Hematopoietic multipotent progenitor cell (in vitro differentiated cells): Measurements from ENCODE around the gene SLC15A3. TPM values are rescaled to one million over a fixed set of nuclear protein-coding genes. Genes with fewer than 3 reads are reported as not detected.
"Not testable (repeated sequence)": the region's sequence is repeated elsewhere in the genome, so short reads cannot be mapped to it uniquely, and the experiment has no call there.

ENCODE experiments used
- DNase-seq, 3 donors: peaks; one replicate each; pipeline ENCODE4 v3.0.0-alpha.2; 2011 to 2015; ENCODE audit warnings: low read depth in 2 of 3, low spot score in 2 of 3
- total RNA-seq: library from RNA; depleted of rRNA; stranded (reverse); fragments of >200 nt; gene quantifications from one replicate; pipeline ENCODE4 v1.2.3, GENCODE V29; 2012

The SLC15A3 gene
- total RNA-seq, 1 donor, result 1.6 TPM

DNA sequence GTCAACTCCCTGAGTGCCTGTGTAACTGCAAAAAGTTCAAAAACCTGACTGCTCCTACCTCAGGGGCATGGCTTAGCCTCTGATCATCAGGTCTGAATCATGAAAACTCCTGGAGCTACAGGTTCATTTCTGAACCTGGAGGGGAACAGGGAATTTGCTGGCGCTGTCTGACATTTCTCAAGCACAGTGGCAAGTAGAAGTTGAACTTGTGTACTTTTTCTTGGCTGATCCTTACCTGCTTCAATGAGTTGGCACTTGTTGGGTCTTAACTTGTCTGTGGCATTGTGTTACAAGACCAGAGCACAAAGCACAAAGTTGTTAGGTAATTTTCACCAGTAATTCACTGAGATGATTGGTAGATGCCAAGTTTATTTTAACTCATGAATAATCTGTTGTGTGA, 34.7 kb downstream of the SLC15A3 start:
- DNase-seq, result no peak

DNA sequence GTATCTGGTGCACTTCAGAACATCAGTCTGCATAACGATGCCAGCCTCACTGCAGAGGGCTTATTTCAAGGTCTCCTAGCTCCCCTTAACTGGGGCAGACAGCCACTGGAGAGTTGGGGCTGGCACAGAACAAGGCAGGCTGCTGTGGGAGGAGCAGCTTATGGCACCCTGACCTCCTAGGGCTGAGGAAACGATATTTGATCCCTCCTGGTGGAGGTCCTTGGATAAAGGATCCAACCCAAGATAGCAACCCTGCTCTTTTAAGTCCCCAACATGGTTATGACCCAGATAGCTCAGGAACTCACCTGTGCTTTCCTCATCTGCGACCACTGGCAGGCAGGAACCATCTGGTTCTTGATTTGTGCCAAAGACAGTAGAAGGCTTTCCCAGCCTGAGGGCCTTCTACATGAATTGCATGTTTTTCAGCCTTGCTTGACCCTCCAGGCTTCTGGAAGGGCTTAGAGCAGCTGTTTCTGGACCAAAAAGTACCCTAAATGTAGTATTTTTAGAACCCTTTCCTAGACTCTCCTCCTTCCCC, 35.2 kb downstream of the SLC15A3 start:
- no peak for DNase-seq

DNA sequence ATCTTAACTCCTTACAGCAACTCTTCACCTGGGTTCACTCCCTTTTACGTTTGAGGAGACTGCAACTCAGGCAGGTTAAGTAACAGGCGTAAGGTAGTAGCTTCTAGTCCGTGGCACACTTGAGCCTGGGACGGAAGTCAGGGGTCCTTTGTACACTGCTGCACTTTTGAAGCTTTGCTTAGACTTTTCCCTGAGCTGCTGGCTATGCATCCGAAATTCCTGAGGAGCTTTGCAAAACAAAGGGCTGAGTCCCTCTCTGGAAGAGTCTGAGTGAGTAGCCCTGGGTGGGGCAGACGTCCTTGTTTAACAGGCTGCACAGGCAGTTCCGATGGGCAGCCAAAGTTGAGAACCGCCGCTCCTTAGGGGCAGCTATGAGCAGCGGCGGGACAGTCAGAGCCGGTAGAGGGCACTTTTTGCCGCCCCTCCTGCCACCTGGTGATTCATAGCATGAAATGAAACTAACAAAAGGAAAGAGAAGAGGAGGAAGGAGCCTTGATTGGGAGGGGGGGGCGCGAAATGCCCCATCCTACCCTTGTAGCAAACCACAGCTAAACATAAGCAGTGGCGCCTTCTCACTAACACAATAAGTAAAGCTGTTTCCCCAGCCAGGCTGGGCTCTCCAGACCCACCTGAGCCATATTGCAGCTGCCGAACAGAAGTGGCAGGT, 36.6 kb downstream of the SLC15A3 start:
- peak in 2 of 3 donors; percentile 80 to 86 for DNase-seq

DNA sequence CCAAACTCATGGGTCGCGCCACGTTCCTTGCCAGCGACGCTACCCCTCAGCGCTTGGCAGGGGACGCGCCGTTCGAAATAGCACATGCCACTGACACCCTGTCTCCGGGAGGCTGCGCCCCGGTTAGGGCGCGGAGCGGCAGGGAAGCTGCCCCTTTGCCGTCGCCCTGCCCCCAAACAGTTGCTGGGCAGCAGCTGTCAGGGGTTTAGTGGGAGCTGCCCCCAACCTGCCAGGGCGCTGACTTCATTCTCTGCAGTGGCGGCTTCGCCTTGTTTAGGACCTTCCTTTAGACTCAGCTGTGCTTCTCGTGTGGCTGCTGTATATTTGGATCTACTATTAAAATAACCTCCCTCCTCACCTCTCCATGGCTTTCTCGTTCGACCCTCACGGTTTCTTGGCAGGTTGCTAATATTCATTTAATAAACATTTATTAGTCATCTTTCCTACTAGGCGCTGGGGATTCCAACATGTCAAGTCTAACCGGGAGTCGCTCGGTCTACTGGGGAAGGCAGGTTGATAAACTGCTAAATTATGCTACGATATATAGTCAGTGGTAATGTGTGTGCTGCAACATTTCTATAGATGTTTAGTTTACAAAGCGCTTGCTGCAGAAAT, 37.2 kb downstream of the SLC15A3 start:
- DNase-seq, result peak in 1 of 3 donors; percentile 22

DNA sequence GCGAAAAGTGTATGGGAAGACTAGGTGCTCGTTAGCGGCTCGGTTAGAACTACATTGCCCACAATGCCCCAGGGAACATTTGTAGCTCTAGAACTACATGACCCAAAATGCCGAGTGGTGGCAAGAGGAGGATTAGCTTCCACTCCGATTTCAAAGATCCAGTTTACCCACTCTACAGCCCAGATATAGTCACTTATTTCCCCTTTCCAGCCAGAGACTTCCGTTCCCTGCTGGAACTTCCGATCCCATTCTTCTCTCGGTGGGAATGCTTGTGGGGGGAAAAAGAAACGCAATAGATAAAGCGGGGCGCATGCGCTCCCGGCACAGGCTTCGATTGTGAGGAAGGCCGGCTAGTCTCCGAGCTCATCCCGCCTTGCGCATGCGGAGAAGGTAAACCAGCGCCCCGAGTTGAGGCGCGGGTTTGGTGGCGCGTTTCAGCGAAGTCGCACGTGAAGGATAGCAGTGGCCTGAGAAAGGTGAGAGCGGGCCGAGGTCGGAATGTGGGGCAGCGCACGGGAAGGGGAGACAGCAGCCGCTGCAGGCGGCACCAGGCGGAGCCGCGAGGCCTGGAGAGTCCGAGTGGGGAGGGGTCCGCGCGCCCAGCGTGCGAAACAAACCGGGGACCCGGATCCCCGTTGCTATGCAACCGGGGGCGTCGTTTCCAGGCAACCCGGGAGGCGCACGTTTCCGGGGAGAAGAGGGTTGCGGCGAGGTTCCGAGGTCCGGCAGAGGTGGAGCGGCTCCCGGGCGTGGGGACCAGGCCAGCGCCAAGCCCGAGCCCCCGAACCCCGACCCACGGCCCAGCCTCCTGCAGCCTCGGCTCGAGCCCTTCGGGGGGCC, 38.0 kb downstream of the SLC15A3 start, which contains the start of gene TMEM109:
Gene TMEM109, plus strand, starts transcription at position 366 of the 840 bp plus-strand sequence. CDS start 5,536 bp downstream, outside the sequence.
- peak; percentile 80 to 90 (median 81) for DNase-seq

DNA sequence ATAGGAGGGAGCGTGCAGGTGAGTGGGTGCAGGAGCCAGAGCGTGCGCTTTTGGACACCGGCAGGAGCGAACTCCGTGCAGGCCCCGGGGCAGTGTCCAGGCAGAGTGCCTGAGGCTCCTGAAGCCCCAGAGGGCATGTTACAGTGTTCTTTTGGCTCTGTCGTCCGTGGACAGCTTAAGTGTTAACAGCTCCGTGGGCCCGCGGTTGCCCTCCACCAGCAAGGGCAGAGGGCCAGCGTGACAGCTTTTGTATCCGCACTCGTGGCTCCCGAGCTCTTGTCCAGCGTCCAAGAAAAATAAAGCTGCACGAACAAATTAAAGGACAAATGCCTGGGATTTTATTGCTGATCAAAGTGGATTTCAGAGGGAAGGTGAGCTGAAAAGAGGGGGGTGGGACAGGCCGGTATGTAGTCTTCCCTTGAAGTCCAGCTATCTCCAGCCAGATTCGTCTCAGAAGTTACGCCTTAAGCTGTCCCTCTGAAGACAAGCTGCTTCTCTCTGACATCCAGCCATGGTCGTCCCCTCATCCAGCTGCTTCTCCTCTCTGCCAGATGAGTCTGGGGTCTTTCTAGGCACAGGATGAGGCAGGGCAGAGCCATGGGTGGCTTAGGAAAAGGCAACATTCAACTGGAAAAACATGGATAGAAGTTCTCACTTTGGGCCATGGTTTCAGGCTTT, 39.0 kb downstream of the SLC15A3 start:
- DNase-seq, result no peak

DNA sequence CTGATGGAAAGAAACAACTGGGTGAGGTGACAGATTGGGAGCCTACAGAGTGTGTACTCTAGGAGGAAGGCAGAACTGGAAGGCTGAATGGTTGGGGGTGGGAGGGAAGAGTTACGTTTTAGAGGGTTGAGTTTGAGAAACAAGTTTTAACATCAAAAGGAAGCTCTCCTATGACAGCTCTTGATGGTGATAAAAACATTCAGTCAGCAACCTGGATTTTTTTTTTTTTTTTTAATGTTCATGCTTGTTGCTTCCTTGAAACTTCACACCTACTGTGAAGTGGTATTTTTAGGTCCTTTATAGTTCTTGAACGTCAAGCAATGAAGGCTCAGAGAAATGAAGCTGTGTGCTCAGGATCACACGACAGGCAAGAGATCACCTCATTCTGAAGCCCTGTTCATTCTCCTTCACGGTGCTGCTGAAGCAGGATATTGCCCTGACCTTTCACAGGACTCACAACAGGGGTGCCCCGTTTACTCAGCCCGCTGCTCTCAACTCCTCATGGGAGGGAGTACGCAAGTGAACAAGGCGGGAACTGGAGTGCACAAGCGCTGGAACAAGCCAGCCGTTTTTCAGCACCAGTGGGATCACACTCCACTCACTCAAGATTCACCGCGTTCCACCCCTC, 39.6 kb downstream of the SLC15A3 start:
- no peak for DNase-seq

DNA sequence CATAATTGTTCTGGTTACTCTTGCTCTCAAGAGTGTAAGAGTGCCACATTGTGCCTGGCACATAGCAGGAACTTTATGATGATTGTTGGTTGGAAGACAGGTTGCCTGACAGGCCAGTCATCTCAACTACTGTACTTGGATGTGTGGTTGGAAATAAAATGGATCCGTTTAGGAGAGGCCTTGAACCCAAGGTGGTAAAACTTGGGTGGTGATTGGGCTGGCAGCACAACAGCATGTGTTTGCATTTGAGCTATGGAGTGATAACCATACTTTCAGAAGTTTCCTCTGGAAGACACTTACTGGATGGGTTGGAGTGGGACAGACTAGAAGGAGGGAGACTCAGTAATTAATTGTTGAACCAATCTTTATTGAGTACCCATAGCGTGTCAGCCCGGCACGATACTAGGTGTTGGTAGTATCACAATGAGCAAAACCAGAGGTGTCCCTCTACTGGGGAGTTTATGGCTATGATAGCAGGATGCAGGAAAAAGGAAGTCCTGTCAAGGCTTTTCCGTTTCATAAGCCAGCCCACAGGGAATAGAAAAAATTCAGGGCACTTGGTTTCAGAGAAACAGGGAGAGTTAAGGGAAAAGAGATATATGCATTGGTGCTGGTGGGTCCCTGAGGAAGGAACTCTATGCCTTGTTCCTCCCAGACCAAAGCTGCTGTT, 41.1 kb downstream of the SLC15A3 start:
- no peak for DNase-seq

DNA sequence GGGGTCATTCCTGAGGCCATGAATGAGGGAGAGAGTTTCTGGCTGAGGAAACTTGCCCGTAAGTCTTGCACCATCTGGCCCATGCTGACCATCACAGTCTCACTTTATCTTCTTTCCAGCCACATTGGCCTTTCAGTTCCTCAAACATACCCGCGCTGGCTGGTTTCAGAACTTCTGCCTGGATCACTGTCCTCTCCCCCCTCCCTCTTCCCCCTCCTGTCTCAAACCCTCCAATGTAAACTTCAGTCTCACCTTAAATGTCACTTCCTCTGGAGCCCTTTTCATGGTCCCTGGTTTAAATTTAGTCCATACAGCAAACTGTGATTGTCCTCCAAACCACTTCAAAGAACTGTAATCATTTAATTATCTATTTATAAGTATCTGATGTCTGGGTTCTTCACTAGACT, 41.7 kb downstream of the SLC15A3 start:
- DNase-seq, result no peak

DNA sequence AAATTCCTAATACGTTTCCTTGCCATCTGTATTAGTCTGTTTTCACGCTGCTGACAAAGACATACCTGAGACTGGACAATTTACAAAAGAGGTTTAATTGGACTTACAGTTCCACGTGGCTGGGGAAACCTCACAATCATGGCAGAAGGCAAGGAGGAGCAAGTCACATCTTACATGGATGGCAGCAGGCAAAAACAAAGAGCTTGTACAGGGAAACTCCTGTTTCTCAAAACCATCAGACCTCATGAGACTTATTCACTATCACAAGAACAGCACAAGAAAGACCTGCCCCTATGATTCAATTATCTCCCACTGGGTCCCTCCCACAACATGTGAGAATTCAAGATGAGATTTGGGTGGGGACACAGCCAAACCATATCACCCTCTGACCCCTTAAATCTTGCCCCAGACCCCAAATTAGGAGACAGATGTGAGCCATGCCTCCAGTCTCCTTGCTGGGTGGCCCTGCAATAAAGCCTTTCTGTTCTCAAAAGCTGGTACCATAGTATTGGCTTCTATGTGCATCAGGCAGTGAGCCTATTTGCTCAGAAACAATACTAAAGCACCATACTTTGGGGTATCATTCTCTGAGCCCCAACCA, 42.2 kb downstream of the SLC15A3 start:
- not testable (repeated sequence) for DNase-seq

DNA sequence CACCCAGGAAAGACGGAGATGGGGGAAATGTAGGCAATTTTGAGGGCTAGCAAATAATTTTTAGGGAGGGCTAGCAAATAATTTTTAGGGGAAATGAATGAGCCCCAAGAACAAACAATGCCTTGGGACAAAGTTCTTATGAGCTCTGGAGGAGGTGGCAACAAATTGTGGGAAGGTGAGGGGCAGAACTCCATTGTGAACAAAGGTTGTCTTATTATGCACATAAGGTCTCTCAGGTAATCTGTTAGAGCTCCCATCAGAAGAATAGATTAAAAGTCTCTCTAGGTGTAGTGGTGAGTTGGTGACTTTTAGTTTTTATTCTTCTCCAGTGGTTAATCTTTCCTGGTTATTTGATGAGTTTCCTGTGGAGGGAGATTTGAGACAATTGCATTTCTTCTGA, 43.2 kb downstream of the SLC15A3 start:
- DNase-seq, result no peak

DNA sequence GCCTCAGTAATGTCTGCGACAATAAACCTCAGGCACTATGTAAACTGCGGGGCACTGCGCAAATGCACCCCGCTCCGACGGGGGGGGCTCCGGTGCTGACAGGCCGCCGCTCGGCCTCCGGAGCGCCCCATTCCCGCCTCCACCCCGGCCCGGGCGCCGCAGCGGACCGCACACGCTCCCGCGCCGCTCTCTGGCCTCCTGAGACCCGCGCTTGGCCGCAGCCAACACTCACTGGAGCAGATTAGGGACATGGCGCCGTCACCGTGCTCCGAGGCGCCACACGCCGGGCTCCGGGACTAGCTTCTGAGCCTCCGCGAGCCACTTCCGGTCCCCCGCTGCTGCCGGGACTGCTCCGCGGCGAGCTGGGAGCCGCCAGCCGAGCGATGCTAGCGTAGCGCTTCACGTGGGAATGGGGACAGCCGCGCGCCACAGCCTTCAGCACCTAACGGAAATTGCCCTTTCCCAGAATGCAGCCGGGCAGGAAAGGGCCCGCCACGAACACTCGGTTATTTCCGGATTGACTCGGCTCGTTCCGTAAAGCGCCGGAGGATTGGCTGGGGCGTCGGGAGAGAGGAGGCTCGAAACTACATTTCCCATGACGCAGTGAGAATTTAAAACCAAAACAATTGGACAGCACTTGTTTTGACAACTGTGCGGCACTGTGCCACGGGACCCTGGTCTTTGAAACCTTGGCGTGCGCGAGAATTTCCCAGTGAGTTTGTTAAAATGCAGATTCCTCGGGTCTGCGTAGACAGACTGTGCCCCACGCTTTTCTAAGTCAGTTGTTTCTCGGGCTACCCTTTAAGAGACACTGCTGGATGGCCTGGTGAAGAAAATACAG, 45.6 kb downstream of the SLC15A3 start, which contains the start of gene PRPF19:
Gene PRPF19, minus strand, starts transcription at position 454 of the 841 bp plus-strand sequence. Its CDS starts 203 bp downstream, at position 251.
- DNase-seq, result peak; percentile 90 to 99 (median 97)

DNA sequence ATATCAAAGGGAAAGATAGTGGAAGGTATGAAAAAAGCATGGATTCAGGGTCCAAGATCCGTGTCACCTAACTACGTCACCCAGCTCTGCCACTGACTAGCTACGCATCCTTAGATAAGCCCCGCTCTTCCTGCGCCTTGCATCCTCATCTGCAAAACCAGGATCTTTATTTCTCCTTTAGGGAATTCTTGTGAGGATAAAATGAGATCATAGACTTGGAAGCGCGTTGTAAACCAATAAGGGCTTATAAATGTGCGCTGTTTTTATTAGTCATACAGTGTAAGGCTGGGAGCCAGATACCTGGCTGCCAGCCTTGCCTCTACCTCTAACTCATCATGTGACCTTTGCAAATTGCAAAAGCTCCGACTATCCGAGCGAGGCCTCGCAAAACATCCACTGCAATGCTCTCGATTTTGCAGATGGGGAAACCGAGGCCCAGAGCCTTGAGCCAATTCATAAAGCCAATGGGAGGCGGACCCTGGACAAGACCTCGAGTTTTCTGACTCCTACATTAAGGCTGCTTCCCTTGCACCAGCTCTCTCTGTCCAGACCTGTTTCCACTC, 46.3 kb downstream of the SLC15A3 start:
- no peak for DNase-seq

DNA sequence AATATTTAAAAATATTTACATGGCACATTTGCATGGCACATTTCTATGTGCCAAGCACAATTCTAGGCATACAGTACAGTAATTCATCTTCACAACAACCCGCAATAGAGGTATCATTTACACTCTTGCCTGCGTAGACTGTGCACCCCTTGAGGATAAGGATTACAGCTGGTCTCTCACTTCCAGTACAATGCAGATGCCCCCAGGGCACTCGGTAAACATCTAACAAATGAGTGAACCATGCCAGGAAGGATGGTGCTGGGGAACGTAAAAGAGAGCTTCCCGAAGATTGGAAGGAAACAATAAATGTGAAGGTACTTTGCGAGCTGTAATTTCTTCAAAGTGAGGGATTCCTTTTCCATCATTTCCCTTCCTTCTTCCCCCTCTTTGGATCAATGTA, 46.9 kb downstream of the SLC15A3 start:
- no peak for DNase-seq

DNA sequence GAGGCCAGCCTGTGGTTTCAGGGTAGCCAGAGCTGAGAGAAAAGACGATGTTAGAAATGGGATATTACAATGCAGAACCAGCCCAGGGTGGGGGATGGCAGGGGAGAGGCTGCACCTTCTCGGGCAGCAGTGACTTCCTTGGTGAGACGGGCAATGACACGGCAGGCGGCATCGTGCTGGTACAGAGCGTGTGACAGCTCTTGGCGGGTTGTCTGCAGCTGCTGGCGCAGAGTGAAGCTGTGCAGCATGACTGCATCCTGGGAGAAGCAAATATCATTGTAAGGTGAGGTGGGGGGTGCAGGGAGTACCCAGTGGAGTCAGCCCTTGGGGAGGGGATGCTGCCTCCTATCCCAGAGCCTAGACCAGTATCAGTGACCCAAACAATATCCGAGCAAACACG, 49.4 kb downstream of the SLC15A3 start:
- DNase-seq, result no peak

DNA sequence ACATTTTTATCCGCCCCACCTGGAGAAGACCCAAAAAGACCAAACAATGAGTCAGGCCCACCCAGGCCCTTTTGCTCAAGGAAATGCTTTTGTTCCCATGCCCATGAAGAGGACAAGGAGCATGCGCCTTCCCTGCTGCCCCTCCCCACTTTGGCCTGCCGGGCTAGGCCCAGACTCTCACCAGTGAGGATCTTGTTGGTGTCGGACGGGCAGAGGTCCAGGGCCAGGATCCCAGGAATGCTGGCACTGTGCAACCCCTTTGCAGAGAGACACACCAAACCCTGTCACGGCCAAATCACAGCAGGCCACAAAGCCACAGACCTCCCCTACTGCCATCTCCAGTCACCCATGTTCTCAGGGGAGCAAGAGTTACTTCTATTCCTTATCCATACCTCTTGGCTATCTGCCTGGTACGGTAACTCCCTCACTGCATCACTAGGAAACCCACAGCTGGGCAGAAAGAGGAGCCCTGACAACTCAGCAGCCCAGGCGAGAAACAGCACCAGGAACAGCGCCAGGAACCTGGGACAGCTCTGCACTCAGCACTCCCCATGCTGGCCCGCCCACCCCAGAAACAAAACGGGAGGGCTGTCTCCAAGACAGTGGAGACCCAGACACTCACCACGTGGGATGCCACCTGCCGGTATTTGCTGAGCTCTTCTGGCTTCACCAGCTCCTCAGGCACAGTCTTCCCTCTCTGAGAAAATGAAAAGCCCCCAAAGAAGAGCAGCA, 51.1 kb downstream of the SLC15A3 start:
- no peak for DNase-seq

DNA sequence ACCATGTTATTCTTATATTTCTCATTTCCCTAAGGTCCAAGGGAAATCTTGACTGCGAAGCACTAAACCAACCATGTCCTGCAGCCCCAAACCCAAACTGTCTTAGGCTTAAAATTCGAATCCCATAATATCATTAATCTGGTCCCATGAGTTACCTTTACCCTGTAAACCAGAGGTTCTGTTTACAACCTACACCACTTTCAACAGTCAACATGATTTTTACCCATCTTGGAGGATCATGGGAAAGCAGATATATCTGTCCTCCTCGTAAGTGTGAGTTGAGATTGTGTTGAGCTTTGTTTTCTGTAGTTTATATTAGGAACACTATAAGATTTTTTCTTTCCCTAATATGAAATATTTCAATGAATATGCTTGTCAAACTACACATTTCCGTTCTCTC, 52.0 kb downstream of the SLC15A3 start:
- DNase-seq, result no peak
